ENCODE results near the gene TECRL. TPM values are rescaled to one million over a fixed set of nuclear protein-coding genes. Genes with fewer than 3 reads are reported as not detected.

The TECRL gene
- total RNA-seq, 1 experiment from 2014 or later: not detected

DNA sequence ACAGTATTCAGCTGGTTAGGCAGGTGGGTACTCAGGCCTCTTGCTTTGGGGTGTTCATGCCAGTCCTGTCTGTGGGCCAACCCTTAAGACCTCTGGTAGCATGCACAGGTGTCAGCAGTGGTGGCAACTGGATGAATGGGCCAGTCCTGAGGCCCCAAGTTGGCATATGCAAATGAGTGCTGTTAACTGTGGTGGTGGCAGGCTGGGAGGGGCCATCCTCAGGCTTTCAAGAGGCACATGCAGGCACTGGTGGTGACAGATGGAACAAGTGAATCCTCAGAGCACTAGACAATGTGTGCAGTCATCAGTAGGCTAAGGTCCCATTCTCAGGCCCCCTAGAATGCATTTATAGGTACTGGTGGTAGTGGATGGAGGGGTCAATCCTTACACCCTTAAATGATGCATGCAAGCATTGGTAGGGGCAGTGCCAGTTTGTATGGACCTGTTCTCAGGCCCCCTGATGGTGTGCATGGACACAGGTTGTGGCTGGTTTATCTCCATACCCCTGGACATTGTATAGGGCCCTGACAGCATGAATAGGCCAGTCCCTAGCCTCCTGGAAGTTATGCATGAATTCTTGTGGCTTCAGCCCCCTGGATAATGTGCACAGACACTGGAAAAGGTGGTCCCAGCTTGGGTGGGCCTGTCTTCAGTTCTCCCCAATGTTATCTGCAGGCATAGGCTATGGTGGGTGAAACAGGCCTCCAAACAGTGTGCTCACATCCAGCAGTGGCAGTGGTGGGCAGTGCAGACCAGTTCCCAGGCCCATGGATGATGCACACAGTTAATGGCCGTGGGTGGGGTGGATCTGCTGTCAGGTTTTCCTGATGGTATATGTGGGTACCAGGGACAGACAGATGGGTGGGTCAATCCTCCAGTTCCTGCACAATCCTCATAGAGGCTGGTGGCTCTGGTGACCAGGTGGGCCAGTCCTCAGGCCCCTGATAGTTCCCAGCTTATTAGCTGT, 24.7 kb downstream of the TECRL start:
- intact Hi-C loops (cut with micrococcal nuclease): no loop called here
- H2AFZ ChIP-seq (ENCODE audit: low read depth, low read length, poor library complexity, severe bottlenecking): no peak overlapping the region
- no peaks in the 10 kb centered on the region for H3K9me2 ChIP-seq (ENCODE audit: insufficient read depth)
- H3K27me3 ChIP-seq (ENCODE audit: insufficient read depth, low read length): no peaks in the 10 kb centered on the region
- no TSS peak for BruUV-seq (replicated peaks)
- DNase-seq (ENCODE audit: low read depth, low spot score) (no peak), ATAC-seq (no peak)
- H3K79me2 ChIP-seq (ENCODE audit: insufficient read depth, low read length): no peaks in the 10 kb centered on the region
- RAD21 ChIA-PET (ENCODE audit: low non-redundant PET in 1 of 2, low total read pairs in 2 of 2, uncharacterized antibody in 2 of 2, unreplicated experiment in 2 of 2): no interaction called here
- CTCF ChIA-PET: no interaction called here
- no peak overlapping the region for H3K4me3 ChIP-seq (replicated peaks in 1 of 2; ENCODE audit: low read depth in 1 of 2, low read length in 2 of 2)
- peaks cover 7 to 24% of the 10 kb centered on the region in 2 experiments; a peak in 2 of 4 replicates for H3K9me3 ChIP-seq (ENCODE audit: control insufficient read depth in 1 of 2, insufficient read depth in 1 of 2, low read depth in 1 of 2, low read length in 2 of 2)
- no peaks in the 10 kb centered on the region for H3K4me1 ChIP-seq (ENCODE audit: control insufficient read depth in 1 of 2, insufficient read depth in 2 of 2, low read length in 2 of 2)
- H3K4me2 ChIP-seq (ENCODE audit: low read length): no peak overlapping the region
- POLR2A ChIA-PET: no interaction called here
- no peaks in the 10 kb centered on the region for H3K36me3 ChIP-seq (ENCODE audit: control insufficient read depth in 1 of 2, insufficient read depth in 2 of 2, low read length in 2 of 2)
- no peaks in the 10 kb centered on the region for H4K20me1 ChIP-seq (ENCODE audit: insufficient read depth)
- no peak overlapping the region for H3K9ac ChIP-seq (ENCODE audit: low read length)
- TF ChIP-seq EZH2phosphoT487 (IDR thresholded peaks at IDR 0.05; ENCODE audit: borderline replicate concordance) (no peak), CBX3 (IDR thresholded peaks at IDR 0.05; ENCODE audit: low read depth) (no peak), POLR2AphosphoS5 (IDR thresholded peaks at IDR 0.05; ENCODE audit: low read depth, low read length) (no peak), POLR2A (IDR thresholded peaks at IDR 0.05; ENCODE audit: borderline replicate concordance, extremely low read depth, insufficient read depth, insufficient read length) (no peak), SRF (IDR thresholded peaks at IDR 0.05; ENCODE audit: low read depth) (no peak), TCF7L2 (IDR thresholded peaks at IDR 0.05; ENCODE audit: borderline replicate concordance, extremely low read depth, insufficient read depth, insufficient read length) (no peak), ELF1 (IDR thresholded peaks at IDR 0.05; ENCODE audit: borderline replicate concordance, low read depth) (no peak), ZFX (IDR thresholded peaks at IDR 0.05) (no peak), EGR1 (IDR thresholded peaks at IDR 0.05; ENCODE audit: low read depth) (no peak), FOSL1 (IDR thresholded peaks at IDR 0.05; ENCODE audit: low read depth) (no peak), JUND (IDR thresholded peaks at IDR 0.05) (no peak), YY1 (IDR thresholded peaks at IDR 0.05; ENCODE audit: extremely low read depth, insufficient replicate concordance, low read depth, low read length) (no peak)
- TF ChIP-seq, protein P1, sequence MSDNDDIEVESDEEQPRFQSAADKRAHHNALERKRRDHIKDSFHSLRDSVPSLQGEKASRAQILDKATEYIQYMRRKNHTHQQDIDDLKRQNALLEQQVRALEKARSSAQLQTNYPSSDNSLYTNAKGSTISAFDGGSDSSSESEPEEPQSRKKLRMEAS (IDR thresholded peaks at IDR 0.05): no peak
- TF ChIP-seq, protein P2, sequence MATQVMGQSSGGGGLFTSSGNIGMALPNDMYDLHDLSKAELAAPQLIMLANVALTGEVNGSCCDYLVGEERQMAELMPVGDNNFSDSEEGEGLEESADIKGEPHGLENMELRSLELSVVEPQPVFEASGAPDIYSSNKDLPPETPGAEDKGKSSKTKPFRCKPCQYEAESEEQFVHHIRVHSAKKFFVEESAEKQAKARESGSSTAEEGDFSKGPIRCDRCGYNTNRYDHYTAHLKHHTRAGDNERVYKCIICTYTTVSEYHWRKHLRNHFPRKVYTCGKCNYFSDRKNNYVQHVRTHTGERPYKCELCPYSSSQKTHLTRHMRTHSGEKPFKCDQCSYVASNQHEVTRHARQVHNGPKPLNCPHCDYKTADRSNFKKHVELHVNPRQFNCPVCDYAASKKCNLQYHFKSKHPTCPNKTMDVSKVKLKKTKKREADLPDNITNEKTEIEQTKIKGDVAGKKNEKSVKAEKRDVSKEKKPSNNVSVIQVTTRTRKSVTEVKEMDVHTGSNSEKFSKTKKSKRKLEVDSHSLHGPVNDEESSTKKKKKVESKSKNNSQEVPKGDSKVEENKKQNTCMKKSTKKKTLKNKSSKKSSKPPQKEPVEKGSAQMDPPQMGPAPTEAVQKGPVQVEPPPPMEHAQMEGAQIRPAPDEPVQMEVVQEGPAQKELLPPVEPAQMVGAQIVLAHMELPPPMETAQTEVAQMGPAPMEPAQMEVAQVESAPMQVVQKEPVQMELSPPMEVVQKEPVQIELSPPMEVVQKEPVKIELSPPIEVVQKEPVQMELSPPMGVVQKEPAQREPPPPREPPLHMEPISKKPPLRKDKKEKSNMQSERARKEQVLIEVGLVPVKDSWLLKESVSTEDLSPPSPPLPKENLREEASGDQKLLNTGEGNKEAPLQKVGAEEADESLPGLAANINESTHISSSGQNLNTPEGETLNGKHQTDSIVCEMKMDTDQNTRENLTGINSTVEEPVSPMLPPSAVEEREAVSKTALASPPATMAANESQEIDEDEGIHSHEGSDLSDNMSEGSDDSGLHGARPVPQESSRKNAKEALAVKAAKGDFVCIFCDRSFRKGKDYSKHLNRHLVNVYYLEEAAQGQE (IDR thresholded peaks at IDR 0.05; ENCODE audit: low read depth): no peak
- H3K27ac ChIP-seq (ENCODE audit: low read depth, low read length): no peak overlapping the region

All from HCT116 (cell line).